A673 (cell line): ENCODE measurements around the gene OR52N1.

Source experiments
- CTCF ChIP-seq: fragments of 300-800, 200-600 bp; sonication (generic); conservative IDR thresholded peaks from 2 replicates; pipeline ENCODE4 v1.5.1; 2017; ENCODE audit warnings: low read depth, mild to moderate bottlenecking, antibody characterized with exemption, low read length, moderate library complexity, mixed read lengths
- EZH2 ChIP-seq: fragments of 200-600 bp; sonication (generic); IDR thresholded peaks from 2 replicates; pipeline ENCODE4 v1.6.1; 2017; ENCODE audit warnings: borderline replicate concordance, low read depth, mild to moderate bottlenecking, mixed read lengths, antibody characterized with exemption, low read length; ENCODE audit not compliant: poor library complexity, severe bottlenecking

GRCh38 chr11:5767056-5767455 is 24.0 kb downstream of the OR52N1 start:
- TF ChIP-seq EZH2: no peak
- no peak for TF ChIP-seq CTCF
